NB4 (cell line): Measurements from ENCODE around the gene PRF1.
A peak's percentile ranks its signal among the peaks of the same experiment; 100 is the strongest.
"Not testable (repeated sequence)": the region's sequence is repeated elsewhere in the genome, so short reads cannot be mapped to it uniquely, and the experiment has no call there.

ENCODE experiments used
- DNase-seq: peaks from one replicate; pipeline ENCODE4 v3.0.0; 2010; ENCODE audit warnings: low read depth
- H3K4me3 ChIP-seq: one replicate; pipeline ENCODE4 v1.5.1; 2011; ENCODE audit warnings: mild to moderate bottlenecking, low read depth, low read length, moderate library complexity
- MYC ChIP-seq: IDR thresholded peaks from 2 replicates; pipeline ENCODE4 v1.6.1; 2011; ENCODE audit warnings: low read depth, low read length
- POLR2A ChIP-seq: IDR thresholded peaks from 2 replicates; pipeline ENCODE4 v1.6.1; 2011; ENCODE audit warnings: mild to moderate bottlenecking; ENCODE audit not compliant: insufficient read length; ENCODE audit errors: extremely low read depth
- TF ChIP-seq, protein P1 (sequence below): IDR thresholded peaks from one replicate; pipeline ENCODE4 v1.5.1; 2012; ENCODE audit warnings: low read depth, low read length
- TF ChIP-seq, protein P2 (sequence below): IDR thresholded peaks from 2 replicates; pipeline ENCODE4 v1.6.1; 2011; ENCODE audit warnings: low read depth, low read length

PRF1 gene

DNA sequence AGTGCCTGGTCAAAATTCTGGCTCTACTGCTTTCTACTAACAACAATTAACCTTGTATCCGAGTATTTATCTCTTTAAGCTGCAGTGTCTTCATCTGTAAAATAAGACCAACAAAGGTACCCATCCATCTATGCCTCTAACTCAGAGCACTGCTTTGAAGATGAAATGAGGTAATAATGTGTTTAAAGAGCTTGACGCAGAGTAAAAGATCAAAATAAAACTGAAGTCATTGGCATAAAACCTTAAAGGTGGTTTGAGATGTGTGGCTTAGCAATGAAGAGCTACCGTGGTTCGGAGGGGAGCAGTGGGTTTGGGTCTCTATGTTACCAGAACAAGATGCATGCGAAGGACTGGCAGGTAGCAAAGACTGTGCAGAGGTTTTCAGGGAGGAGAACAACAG is 16.1 kb upstream of the PRF1 start:
- DNase-seq, result no peak
- TF ChIP-seq, protein P1, sequence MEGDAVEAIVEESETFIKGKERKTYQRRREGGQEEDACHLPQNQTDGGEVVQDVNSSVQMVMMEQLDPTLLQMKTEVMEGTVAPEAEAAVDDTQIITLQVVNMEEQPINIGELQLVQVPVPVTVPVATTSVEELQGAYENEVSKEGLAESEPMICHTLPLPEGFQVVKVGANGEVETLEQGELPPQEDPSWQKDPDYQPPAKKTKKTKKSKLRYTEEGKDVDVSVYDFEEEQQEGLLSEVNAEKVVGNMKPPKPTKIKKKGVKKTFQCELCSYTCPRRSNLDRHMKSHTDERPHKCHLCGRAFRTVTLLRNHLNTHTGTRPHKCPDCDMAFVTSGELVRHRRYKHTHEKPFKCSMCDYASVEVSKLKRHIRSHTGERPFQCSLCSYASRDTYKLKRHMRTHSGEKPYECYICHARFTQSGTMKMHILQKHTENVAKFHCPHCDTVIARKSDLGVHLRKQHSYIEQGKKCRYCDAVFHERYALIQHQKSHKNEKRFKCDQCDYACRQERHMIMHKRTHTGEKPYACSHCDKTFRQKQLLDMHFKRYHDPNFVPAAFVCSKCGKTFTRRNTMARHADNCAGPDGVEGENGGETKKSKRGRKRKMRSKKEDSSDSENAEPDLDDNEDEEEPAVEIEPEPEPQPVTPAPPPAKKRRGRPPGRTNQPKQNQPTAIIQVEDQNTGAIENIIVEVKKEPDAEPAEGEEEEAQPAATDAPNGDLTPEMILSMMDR, result no peak
- TF ChIP-seq MYC (no peak), POLR2A (no peak)
- TF ChIP-seq, protein P2, sequence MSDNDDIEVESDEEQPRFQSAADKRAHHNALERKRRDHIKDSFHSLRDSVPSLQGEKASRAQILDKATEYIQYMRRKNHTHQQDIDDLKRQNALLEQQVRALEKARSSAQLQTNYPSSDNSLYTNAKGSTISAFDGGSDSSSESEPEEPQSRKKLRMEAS, result no peak
- no peak overlapping the region for H3K4me3 ChIP-seq

DNA sequence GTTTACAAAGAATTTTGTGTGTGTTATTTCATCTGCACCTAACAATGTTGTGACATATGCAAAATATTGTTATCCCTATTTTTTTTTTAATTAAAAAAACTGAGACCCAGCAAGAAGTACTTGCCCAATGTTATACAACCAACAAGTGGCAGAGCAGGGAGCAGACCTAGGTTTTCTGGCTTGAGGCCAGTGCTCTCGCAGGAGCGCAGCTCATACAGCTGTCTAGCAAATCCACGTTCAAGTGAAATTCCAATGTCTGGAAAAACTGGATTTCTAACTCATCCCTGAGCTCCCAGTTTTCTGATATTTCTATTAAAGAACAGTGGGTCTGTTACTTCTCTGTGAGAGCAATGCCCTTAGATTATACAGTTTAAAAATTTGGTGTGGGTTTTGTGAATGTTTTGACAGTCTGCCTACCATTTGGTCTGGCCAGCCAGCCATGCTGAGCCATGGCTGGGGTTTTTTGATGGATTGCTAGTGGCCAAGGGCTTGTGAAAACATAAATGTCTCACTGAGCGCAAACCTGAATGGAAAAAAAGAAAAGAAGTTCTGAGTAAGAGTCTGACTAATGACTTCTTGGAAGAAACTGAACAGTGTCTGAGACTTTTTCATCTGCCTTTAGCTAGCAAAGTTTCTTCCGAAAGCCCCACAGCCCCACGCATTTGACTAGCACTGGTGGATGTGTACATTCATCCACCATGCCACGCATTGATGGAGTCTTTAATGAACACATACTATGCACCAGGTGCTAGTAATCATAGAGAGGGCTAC is 15.4 kb upstream of the PRF1 start:
- DNase-seq, result no peak

DNA sequence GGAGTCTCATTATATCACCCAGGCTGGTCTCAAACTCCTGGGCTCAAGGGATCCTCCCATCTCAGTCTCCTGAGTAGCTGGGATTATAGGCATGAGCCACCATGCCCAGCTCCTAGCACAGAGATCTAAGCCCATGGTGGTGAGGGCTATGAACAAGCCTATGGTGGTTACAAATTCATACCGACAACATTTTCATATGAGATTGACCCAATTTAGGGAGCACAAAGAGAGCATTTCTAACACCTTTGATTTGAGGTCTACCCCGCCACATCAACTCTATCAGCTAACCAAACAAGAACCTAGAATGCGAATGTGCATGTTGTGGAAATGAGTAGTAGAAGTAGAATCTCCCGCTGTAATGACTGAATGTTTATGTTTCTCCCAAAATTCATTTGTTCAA is 14.2 kb upstream of the PRF1 start:
- DNase-seq, result no peak
- H3K4me3 ChIP-seq, result no peak overlapping the region
- TF ChIP-seq MYC (no peak), POLR2A (no peak)
- TF ChIP-seq, protein P1, result no peak
- TF ChIP-seq, protein P2, result no peak

More for the DNA sequence above, 15.4 kb upstream of the PRF1 start:
- no peak overlapping the region for H3K4me3 ChIP-seq
- TF ChIP-seq MYC (no peak), POLR2A (no peak)
- TF ChIP-seq, protein P2, result no peak
- TF ChIP-seq, protein P1, result no peak

DNA sequence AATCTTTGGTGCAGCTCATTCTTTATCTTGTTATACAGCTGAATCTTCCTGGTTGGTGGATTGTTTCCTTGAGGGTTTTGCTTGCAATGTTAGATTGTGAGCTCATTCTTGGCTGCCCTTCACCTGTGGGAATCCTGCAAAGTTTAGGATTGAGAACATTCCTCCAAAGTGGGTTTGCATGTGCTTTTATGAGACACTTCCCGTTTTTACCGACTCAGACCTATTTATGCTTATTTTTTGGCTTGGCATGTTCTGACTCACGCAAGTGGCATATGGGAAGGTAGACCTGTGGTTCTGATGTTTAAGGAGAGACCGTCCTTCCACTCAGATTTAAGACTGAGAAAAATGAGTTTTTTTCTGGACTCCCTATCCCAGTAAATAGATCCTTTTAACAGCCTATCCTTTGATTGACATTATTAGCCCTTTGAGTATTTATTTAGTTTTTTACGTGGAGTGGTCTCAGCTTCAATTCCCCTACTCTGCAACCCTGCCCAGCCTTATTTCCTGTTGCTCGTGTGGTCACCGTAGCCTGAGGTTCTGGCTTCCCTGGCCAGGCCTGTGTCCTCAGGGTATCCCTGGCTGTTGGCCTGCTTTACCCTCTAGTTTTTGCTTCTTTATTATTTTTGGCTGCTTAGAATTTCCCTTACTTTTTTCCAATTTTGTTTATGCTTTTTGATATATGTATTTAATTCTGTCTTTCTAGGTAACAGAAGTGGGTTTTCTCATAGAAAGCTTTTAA is 13.4 kb upstream of the PRF1 start:
- no peak overlapping the region for H3K4me3 ChIP-seq
- no peak for DNase-seq
- TF ChIP-seq MYC, result 0 out of 2 replicates have a peak, but pooled peaks have one; percentile 28
- no peak for TF ChIP-seq POLR2A
- TF ChIP-seq, protein P2, result peak; percentile 64

DNA sequence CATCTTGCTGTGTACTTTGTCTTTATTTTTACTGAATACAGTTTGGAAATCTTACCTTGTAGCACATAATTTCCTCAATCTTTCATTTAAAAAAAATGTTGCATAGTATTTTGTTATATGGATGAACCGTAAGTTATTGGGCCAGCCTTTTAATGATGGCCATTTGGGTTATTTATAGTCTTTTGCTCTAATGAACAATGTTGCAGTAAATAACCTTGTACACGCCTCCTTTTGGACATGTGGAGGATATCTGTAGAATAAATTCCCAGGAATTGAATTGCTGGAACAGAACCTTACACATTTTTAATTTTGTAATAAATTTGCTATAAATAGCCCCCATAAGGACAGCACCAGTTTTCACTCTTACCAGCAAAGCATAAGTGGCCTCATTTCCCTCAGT is 12.7 kb upstream of the PRF1 start:
- TF ChIP-seq MYC (no peak), POLR2A (no peak)
- TF ChIP-seq, protein P2, result no peak
- TF ChIP-seq, protein P1, result no peak
- DNase-seq, result no peak
- H3K4me3 ChIP-seq, result no peak overlapping the region

DNA sequence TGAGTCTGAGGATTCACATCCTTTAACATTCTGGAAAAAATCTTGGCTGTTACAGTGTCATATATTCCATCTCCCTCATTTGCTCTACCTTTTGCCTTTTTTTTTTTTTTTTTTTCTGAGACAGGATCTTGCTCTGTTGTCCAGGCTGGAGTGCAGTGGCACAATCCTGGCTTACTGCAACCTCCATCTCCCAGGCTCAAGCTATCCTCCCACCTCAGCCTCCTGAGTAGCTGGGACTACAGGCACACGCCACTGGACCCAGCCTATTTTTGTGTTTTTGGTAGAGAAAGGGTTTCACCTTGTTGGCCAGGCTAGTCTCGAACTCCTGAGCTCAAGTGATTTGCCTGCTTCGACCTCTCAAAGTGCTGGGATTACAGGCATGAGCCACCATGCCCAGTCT is 11.8 kb upstream of the PRF1 start:
- DNase-seq, H3K4me3 ChIP-seq: not testable (repeated sequence)
